AG20443 (cell line): ENCODE results near the gene TEX13B.

Experiments
- DNase-seq: peaks from one replicate; pipeline ENCODE4 v3.0.0; 2012; ENCODE audit warnings: low spot score, mixed read lengths

The TEX13B gene

GRCh38 chrX:107936434-107936730, 45.8 kb downstream of the TEX13B start:
- DNase-seq: no peak

- DNase-seq: peak; percentile 22
Measured at GRCh38 chrX:107935664-107936433, 46.3 kb downstream of the TEX13B start.

- DNase-seq: peak; percentile 9
Measured at GRCh38 chrX:107935200-107935599, 47.0 kb downstream of the TEX13B start.

GRCh38 chrX:107934262-107934661, 47.9 kb downstream of the TEX13B start:
- DNase-seq: no peak
